ENCODE measurements around the gene PRAMEF1.

PRAMEF1 gene

DNA sequence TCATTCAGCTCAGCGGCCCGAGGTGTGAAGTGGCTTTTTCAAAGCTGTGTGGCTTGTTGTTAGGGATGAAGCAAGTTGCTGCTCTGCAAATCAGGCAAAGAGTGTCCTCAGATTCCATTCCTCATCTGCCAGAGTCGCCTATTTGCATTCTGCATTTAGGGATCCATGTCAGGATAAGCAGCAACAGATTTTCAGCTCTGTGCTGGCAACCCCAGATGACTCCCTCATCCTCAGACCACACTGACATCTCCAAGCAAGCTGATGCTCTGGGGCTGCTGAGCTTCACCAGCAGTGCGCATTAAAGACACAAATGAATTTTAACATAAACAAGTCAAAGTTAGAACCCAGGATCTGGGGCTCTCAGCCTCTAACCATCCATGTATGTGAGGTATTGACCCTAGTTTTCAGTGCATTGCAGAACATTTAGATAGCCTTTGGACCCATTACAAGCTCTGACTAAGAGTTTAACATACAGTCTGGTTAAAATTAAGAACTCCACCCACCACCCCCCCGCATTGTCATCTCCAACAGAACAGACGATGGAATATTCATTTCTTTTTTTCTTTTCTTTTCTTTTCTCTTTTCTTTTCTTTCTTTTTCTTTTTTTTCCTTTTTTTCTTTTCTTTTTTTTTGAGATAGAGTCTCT lies 34.3 kb upstream of the PRAMEF1 start:
- TF ChIP-seq, protein P1, sequence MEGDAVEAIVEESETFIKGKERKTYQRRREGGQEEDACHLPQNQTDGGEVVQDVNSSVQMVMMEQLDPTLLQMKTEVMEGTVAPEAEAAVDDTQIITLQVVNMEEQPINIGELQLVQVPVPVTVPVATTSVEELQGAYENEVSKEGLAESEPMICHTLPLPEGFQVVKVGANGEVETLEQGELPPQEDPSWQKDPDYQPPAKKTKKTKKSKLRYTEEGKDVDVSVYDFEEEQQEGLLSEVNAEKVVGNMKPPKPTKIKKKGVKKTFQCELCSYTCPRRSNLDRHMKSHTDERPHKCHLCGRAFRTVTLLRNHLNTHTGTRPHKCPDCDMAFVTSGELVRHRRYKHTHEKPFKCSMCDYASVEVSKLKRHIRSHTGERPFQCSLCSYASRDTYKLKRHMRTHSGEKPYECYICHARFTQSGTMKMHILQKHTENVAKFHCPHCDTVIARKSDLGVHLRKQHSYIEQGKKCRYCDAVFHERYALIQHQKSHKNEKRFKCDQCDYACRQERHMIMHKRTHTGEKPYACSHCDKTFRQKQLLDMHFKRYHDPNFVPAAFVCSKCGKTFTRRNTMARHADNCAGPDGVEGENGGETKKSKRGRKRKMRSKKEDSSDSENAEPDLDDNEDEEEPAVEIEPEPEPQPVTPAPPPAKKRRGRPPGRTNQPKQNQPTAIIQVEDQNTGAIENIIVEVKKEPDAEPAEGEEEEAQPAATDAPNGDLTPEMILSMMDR (IDR thresholded peaks at IDR 0.05; ENCODE audit: low read depth, low read length): no peak
- no peak overlapping the region for H3K4me3 ChIP-seq (ENCODE audit: low read depth, low read length)
- in situ Hi-C loops (cut with HindIII; ENCODE audit: low sequenced_read_pairs): no loop called here

DNA sequence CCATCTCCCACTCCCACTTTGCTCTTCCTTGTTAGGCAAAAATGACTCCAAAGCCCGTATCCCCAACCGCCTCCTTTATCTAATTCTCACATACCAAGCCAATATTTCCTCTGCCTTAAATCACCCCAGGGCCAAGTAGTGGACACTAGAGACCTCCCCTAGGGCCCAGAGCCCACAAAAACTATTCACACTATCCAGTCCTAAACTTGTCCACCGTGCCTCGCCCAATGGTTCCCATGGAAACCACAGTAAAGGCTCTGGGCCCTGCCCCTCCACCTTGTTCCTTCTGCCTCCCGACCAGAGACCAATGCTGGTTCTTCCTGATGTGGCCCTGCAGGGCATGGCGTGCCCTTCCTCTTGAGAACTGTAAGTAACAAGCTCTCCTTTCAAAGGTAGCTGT lies 33.4 kb upstream of the PRAMEF1 start:
- TF ChIP-seq, protein P1 (IDR thresholded peaks at IDR 0.05; ENCODE audit: low read depth, low read length): no peak
- no peak overlapping the region for H3K4me3 ChIP-seq (ENCODE audit: low read depth, low read length)
- in situ Hi-C loops (cut with HindIII; ENCODE audit: low sequenced_read_pairs): no loop called here
- DNase-seq (ENCODE audit: low read depth, low spot score): no peak

More for the DNA sequence above, 34.3 kb upstream of the PRAMEF1 start:
- no peak for DNase-seq (ENCODE audit: low read depth, low spot score)

DNA sequence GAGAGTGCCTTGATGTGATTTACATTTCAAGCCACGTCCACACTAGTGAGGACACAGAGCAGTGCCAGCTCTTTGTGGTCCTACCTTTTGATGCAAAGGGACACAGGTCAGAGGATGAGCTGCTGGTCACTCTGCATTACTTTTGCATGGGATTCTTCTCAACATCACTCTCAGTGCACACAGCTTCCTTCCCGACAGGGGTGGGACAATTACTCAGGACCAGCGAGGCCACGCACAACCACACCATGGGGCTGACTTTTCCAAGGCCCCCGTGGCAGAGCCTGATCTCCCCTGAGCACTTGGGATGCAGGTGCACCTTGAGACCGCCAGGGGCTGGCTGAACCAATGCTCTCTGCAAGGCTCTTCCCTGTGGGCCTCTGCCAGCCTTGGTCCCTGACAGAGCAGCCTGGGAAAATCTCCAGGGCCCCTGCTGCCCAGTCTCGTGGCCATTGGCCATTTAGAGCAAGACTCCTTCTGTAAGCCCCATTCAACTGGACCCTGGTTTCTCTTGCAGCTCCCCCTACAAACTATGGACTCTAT lies 30.9 kb upstream of the PRAMEF1 start:
- in situ Hi-C loops (cut with HindIII; ENCODE audit: low sequenced_read_pairs): no loop called here
- no peak for DNase-seq (ENCODE audit: low read depth, low spot score)
- TF ChIP-seq, protein P1 (IDR thresholded peaks at IDR 0.05; ENCODE audit: low read depth, low read length): no peak
- H3K4me3 ChIP-seq (ENCODE audit: low read depth, low read length): no peak overlapping the region

DNA sequence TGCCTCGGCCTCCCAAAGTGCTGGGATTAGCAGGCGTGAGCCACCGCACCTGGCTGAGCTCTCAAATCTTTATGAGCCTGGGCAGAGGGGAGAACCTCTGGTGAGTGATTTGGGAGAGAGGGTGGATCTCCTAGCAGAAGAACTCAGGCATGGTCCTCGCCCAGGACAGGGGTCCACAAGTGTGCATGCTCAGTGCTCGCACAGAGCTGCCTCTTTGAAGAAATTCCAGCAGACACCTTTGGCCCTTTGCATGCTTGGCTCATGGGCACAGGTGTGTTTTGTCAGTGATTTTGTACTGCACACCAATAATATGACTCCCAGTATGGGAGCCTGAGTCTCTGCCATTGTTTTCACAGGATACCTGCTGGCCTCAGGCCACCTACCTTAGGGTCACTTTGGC lies 29.4 kb upstream of the PRAMEF1 start:
- no peak for DNase-seq (ENCODE audit: low read depth, low spot score)
- TF ChIP-seq, protein P1 (IDR thresholded peaks at IDR 0.05; ENCODE audit: low read depth, low read length): no peak
- in situ Hi-C loops (cut with HindIII; ENCODE audit: low sequenced_read_pairs): no loop called here

DNA sequence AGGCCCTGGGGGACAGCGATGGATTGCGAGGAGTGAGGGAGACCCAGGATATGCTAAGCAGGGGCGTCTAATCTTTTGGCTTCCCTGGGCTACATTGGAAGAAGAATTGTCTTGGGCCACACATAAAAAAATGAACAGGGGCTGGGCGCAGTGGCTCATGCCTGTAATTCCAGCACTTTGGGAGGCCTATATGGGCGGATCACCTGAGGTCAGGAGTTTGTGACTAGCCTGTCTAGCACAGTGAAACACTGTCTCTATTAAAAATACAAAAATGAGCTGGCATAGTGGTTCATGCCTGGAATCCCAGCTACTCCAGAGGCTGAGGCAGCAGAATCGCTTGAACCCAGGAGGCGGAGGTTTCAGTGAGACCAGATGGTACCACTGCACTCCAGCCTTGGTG lies 28.4 kb upstream of the PRAMEF1 start:
- H3K4me3 ChIP-seq (ENCODE audit: low read depth, low read length): no peak overlapping the region
- TF ChIP-seq, protein P1 (IDR thresholded peaks at IDR 0.05; ENCODE audit: low read depth, low read length): no peak
- in situ Hi-C loops (cut with HindIII; ENCODE audit: low sequenced_read_pairs): no loop called here
- no peak for DNase-seq (ENCODE audit: low read depth, low spot score)

More for the DNA sequence above, 29.4 kb upstream of the PRAMEF1 start:
- H3K4me3 ChIP-seq (ENCODE audit: low read depth, low read length): no peak overlapping the region

DNA sequence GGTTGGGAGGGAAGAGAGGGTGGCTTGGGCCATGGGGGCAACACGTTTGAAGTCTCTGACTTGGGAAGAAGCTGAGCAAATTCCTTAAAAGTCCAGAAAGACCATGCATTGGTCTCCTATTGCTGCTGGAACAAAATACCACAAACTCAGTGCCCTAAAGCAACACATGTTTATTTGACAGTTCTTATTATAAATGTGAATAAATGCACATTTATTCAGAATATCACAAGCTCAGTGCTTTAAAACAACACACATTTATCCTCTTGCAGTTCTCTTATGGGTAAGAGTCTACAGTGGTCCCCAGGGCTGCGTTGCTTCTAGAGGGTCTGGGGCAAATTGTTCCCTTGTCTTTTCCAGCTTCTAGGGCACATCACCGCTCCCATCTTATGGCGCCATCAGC lies 27.7 kb upstream of the PRAMEF1 start:
- H3K4me3 ChIP-seq (ENCODE audit: low read depth, low read length): no peak overlapping the region
- no peak for DNase-seq (ENCODE audit: low read depth, low spot score)
- in situ Hi-C loops (cut with HindIII; ENCODE audit: low sequenced_read_pairs): no loop called here
- TF ChIP-seq, protein P1 (IDR thresholded peaks at IDR 0.05; ENCODE audit: low read depth, low read length): no peak
